ENCODE results near the gene DIRAS1. TPM values are rescaled to one million over a fixed set of nuclear protein-coding genes. Genes with fewer than 3 reads are reported as not detected.

The DIRAS1 gene
- total and polyA plus RNA-seq, 2 of the 8 experiments (the other 6 are each of a cell fraction or from before 2014, with no cell fraction given), result 20.2 to 22.3 TPM

DNA sequence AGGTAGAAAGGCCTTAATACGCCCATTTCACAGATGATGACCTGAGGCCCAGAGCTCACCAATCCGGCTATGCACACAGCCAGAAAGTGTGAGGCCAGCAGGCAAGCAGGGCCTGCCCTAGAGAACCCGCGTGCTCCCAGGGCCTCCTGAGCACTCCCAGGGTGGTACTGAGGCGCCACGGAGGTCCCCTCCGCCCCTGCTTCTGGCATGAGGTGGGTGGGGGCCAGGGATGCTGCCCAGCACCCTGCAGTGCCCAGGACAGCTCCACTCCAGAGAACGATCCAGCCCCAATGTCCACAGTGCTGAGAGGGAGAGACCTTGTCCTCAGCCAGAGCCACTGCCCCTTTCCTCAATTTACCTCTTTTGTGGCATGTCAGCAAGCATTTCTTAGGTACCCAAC is 48.0 kb upstream of the DIRAS1 start (continued):
- no peak for TF ChIP-seq BRCA1 (IDR thresholded peaks at IDR 0.05; ENCODE audit: low read depth, low read length)
- no peak for TF ChIP-seq SAP30 (IDR thresholded peaks at IDR 0.05; ENCODE audit: insufficient read depth, insufficient replicate concordance, low read length)
- TF ChIP-seq RNF2 (IDR thresholded peaks at IDR 0.05; ENCODE audit: borderline replicate concordance, low read depth, low read length, missing control alignments, poor library complexity, severe bottlenecking), result no peak
- TF ChIP-seq NANOG (IDR thresholded peaks at IDR 0.05; ENCODE audit: insufficient read depth, low read depth, low read length, poor library complexity, severe bottlenecking), result no peak

Data from H1 (cell line).